PFSK-1 (cell line): ENCODE data around the gene ADARB1.

ENCODE experiments used
- POLR2AphosphoS5 ChIP-seq: IDR thresholded peaks from 2 replicates; pipeline ENCODE4 v1.6.1; 2012; ENCODE audit warnings: low read depth, mild to moderate bottlenecking, control low read depth, low read length, moderate library complexity
- SIN3A ChIP-seq: IDR thresholded peaks from 2 replicates; pipeline ENCODE4 v1.6.1; 2012; ENCODE audit warnings: mild to moderate bottlenecking, low read length, moderate library complexity, borderline replicate concordance; ENCODE audit not compliant: insufficient read depth
- TAF1 ChIP-seq: IDR thresholded peaks from 2 replicates; pipeline ENCODE4 v1.6.1; 2012; ENCODE audit warnings: low read length, control low read depth, borderline replicate concordance; ENCODE audit not compliant: insufficient read depth
- TF ChIP-seq, protein P1 (sequence below), 2 experiments: IDR thresholded peaks; 2 replicates each; pipeline versions ENCODE4 v1.6.1 to v1.8.0; 2011 to 2012; ENCODE audit warnings: low read depth in 2 of 2, low read length in 2 of 2, control low read depth in 1 of 2, inconsistent platforms in 1 of 2, mild to moderate bottlenecking in 1 of 2, moderate library complexity in 1 of 2; ENCODE audit not compliant: insufficient read depth in 1 of 2

DNA sequence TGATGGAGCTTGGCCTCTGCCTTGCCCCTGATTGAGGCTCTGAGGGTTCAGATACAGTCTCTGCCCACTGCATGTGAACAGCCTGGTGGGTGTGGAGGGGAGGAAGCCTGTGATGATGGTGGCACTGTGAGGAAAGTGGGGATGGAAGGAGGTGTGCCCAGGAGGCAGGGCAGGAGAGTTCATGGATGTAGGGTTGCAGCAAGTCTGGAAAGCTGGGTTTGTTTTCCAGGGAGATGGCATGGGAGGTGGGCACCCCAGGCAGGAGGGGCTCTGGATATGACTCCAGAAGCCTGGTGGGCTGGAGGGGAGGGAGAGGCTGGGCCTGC, 63.2 kb downstream of the ADARB1 start:
- TF ChIP-seq POLR2AphosphoS5 (no peak), TAF1 (no peak), SIN3A (no peak)
- TF ChIP-seq, protein P1, sequence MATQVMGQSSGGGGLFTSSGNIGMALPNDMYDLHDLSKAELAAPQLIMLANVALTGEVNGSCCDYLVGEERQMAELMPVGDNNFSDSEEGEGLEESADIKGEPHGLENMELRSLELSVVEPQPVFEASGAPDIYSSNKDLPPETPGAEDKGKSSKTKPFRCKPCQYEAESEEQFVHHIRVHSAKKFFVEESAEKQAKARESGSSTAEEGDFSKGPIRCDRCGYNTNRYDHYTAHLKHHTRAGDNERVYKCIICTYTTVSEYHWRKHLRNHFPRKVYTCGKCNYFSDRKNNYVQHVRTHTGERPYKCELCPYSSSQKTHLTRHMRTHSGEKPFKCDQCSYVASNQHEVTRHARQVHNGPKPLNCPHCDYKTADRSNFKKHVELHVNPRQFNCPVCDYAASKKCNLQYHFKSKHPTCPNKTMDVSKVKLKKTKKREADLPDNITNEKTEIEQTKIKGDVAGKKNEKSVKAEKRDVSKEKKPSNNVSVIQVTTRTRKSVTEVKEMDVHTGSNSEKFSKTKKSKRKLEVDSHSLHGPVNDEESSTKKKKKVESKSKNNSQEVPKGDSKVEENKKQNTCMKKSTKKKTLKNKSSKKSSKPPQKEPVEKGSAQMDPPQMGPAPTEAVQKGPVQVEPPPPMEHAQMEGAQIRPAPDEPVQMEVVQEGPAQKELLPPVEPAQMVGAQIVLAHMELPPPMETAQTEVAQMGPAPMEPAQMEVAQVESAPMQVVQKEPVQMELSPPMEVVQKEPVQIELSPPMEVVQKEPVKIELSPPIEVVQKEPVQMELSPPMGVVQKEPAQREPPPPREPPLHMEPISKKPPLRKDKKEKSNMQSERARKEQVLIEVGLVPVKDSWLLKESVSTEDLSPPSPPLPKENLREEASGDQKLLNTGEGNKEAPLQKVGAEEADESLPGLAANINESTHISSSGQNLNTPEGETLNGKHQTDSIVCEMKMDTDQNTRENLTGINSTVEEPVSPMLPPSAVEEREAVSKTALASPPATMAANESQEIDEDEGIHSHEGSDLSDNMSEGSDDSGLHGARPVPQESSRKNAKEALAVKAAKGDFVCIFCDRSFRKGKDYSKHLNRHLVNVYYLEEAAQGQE (IDR thresholded peaks at IDR 0.05; ENCODE audit: insufficient read depth in 1 of 2, low read depth in 2 of 2, low read length in 2 of 2): no peak
